Measurements from ENCODE around the gene SORCS3. TPM values are rescaled to one million over a fixed set of nuclear protein-coding genes. Genes with fewer than 3 reads are reported as not detected.

The SORCS3 gene
- total and polyA plus RNA-seq, 7 donors, result 0.15 to 1.1 (median 0.33) TPM; not detected in 2

DNA sequence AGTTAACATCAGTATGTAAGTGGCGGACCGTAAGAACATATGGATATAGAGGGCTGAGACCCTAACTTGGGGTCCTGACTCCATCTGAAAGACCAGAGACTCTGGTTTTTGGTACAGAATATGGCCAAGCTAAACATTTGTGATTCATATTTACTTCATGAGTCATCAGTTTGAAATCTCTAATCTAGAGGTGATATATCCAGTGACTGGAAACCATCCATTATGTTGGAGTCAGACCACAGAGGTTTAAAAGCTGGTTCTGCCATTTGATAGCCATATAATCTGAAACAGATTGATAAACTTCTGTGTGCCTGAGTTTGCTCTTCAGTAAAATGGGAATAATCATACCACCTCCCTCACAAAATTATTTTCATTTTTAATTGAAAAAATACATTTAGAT lies 505.3 kb downstream of the SORCS3 start:
- H3K27me3 ChIP-seq, result no peaks in the 10 kb centered on the region
- DNase-seq, result no peak

DNA sequence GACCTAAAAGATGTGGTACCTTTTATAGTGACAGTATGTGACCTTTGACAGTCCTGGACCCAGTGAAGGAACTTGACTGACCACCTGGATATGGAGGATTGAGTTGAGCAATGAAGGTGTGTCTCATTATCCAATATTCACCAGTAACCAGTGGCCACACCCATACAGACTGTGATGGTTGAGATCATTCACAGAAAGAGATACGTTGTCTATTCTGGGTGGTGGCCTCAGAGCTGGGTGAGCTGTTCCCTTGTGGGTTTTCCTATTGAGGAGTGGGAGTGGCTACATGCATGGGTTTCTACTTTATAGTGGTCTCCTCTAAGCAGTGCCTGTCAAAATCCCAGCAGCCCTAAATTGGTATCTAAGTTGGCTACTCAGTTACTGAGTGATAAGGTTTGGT lies 507.4 kb downstream of the SORCS3 start:
- no peaks in the 10 kb centered on the region for H3K27me3 ChIP-seq
- 24 to 36% methylated on average over 1 of the region's 1 CpG for WGBS, 2 donors
- no peak overlapping the region for H3K4me3 ChIP-seq
- no peak for TF ChIP-seq POLR2A (IDR thresholded peaks at IDR 0.05)
- TF ChIP-seq, protein P1, sequence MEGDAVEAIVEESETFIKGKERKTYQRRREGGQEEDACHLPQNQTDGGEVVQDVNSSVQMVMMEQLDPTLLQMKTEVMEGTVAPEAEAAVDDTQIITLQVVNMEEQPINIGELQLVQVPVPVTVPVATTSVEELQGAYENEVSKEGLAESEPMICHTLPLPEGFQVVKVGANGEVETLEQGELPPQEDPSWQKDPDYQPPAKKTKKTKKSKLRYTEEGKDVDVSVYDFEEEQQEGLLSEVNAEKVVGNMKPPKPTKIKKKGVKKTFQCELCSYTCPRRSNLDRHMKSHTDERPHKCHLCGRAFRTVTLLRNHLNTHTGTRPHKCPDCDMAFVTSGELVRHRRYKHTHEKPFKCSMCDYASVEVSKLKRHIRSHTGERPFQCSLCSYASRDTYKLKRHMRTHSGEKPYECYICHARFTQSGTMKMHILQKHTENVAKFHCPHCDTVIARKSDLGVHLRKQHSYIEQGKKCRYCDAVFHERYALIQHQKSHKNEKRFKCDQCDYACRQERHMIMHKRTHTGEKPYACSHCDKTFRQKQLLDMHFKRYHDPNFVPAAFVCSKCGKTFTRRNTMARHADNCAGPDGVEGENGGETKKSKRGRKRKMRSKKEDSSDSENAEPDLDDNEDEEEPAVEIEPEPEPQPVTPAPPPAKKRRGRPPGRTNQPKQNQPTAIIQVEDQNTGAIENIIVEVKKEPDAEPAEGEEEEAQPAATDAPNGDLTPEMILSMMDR (IDR thresholded peaks at IDR 0.05), result no peak
- TF ChIP-seq POLR2AphosphoS5 (IDR thresholded peaks at IDR 0.05), result no peak
- no peak for TF ChIP-seq EP300 (IDR thresholded peaks at IDR 0.05)
- intact Hi-C loops (cut with DNase I), result no loop called here
- H3K4me1 ChIP-seq, result no peaks in the 10 kb centered on the region
- H3K9me3 ChIP-seq, result no peaks in the 10 kb centered on the region
- no peak for DNase-seq
- no peaks in the 10 kb centered on the region for H3K36me3 ChIP-seq
- no peak overlapping the region for H3K27ac ChIP-seq

More for the DNA sequence above, 505.3 kb downstream of the SORCS3 start:
- Histone ChIP-seq H3K36me3 (no peaks in the 10 kb centered on the region), H3K4me3 (no peak overlapping the region), H3K27ac (no peak overlapping the region), H3K4me1 (no peaks in the 10 kb centered on the region), H3K9me3 (no peaks in the 10 kb centered on the region)
- TF ChIP-seq EP300 (IDR thresholded peaks at IDR 0.05), result no peak
- TF ChIP-seq, protein P1 (IDR thresholded peaks at IDR 0.05), result no peak
- no peak for TF ChIP-seq POLR2A (IDR thresholded peaks at IDR 0.05)
- no peak for TF ChIP-seq POLR2AphosphoS5 (IDR thresholded peaks at IDR 0.05)
- intact Hi-C loops (cut with DNase I), result no loop called here
- WGBS, 2 donors, result 93 to 99% methylated on average over 2 of the region's 2 CpGs

GRCh38 chr10:105148921-105149320 lies 507.8 kb downstream of the SORCS3 start:
- H3K4me3 ChIP-seq, result no peak overlapping the region
- H3K9me3 ChIP-seq, result no peaks in the 10 kb centered on the region
- intact Hi-C loops (cut with DNase I), result no loop called here
- WGBS, 2 donors, result 56 to 80% methylated on average over 2 of the region's 2 CpGs
- H3K27me3 ChIP-seq, result no peaks in the 10 kb centered on the region
- no peak overlapping the region for H3K27ac ChIP-seq
- DNase-seq, result no peak
- H3K4me1 ChIP-seq, result no peaks in the 10 kb centered on the region
- H3K36me3 ChIP-seq, result no peaks in the 10 kb centered on the region
- TF ChIP-seq EP300 (IDR thresholded peaks at IDR 0.05) (no peak), POLR2AphosphoS5 (IDR thresholded peaks at IDR 0.05) (no peak), POLR2A (IDR thresholded peaks at IDR 0.05) (no peak)
- TF ChIP-seq, protein P1 (IDR thresholded peaks at IDR 0.05), result no peak

DNA sequence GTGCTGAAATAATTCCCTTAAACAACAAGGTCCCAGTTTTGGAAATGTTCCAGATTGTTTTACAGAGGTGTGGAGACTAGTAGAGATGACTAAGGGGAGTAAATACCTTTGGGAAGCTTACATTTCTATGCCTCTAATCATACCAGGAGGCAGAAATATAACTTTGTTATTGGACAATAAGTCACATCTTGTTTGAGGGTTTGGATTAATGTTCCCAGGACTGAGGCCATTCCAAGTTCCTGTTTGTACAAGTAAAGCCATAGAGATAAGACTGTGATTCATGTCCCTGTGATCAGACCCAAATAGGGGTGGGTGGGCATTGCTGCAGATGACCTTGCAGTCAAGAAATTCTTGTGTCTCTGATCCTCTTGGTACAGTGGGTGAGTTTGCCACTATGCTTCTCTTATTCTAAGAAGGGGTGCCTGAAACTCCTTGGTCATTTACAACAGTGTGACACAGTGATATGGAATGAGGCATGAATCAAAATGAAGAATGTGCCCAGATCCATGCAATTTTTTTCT lies 508.3 kb downstream of the SORCS3 start:
- no peak for DNase-seq
- Histone ChIP-seq H3K9me3 (no peaks in the 10 kb centered on the region), H3K27me3 (no peaks in the 10 kb centered on the region), H3K36me3 (no peaks in the 10 kb centered on the region), H3K4me3 (no peak overlapping the region), H3K4me1 (no peaks in the 10 kb centered on the region), H3K27ac (no peak overlapping the region)
- TF ChIP-seq EP300 (IDR thresholded peaks at IDR 0.05) (no peak), POLR2A (IDR thresholded peaks at IDR 0.05) (no peak), POLR2AphosphoS5 (IDR thresholded peaks at IDR 0.05) (no peak)
- TF ChIP-seq, protein P1 (IDR thresholded peaks at IDR 0.05), result no peak
- intact Hi-C loops (cut with DNase I), result no loop called here

DNA sequence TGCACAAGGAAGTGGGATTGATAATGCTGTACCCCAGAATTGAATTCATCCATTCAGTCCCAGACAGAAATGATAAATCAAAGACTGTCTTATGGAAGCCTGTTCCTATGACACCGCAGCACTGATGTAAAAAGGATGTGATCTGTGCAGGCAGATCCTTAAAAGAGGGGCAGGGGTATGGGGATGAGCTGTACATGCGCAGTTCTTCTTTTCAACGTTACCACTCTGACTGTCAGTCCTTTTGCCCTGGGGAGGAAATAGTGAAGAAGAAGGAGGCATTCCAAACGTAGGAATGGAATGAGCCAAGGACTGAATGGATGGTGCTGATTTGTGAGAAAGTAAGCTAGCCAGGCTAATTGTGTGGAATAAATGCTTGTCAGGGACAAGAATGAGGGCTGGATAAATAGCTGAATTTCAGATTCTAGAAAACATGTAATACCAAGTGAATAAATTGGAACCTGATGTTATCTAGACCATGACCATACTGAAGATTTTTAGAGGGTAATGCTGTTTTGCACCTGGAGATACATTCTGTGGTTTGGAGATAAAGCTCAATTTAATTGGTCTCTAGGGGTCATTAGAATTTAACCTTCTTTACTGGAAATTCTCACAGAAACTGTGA lies 509.3 kb downstream of the SORCS3 start:
- Histone ChIP-seq H3K27me3 (no peaks in the 10 kb centered on the region), H3K9me3 (no peaks in the 10 kb centered on the region), H3K4me3 (no peak overlapping the region), H3K36me3 (no peaks in the 10 kb centered on the region), H3K4me1 (no peaks in the 10 kb centered on the region), H3K27ac (no peak overlapping the region)
- 81 to 82% methylated on average over 4 of the region's 4 CpGs for WGBS, 2 donors
- DNase-seq, result no peak
- intact Hi-C loops (cut with DNase I), result no loop called here
- TF ChIP-seq POLR2AphosphoS5 (IDR thresholded peaks at IDR 0.05), result no peak
- TF ChIP-seq, protein P1 (IDR thresholded peaks at IDR 0.05), result no peak
- TF ChIP-seq POLR2A (IDR thresholded peaks at IDR 0.05), result no peak
- no peak for TF ChIP-seq EP300 (IDR thresholded peaks at IDR 0.05)

Data from sigmoid colon (tissue), 7 donors.